Measurements from ENCODE around the gene HBG1.
A peak's percentile ranks its signal among the peaks of the same experiment; 100 is the strongest.

Gene HBG1

DNA sequence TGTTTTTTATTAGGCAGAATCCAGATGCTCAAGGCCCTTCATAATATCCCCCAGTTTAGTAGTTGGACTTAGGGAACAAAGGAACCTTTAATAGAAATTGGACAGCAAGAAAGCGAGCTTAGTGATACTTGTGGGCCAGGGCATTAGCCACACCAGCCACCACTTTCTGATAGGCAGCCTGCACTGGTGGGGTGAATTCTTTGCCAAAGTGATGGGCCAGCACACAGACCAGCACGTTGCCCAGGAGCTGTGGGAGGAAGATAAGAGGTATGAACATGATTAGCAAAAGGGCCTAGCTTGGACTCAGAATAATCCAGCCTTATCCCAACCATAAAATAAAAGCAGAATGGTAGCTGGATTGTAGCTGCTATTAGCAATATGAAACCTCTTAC, 24.2 kb downstream of the HBG1 start:
- no peak for DNase-seq (ENCODE audit: low spot score)

DNA sequence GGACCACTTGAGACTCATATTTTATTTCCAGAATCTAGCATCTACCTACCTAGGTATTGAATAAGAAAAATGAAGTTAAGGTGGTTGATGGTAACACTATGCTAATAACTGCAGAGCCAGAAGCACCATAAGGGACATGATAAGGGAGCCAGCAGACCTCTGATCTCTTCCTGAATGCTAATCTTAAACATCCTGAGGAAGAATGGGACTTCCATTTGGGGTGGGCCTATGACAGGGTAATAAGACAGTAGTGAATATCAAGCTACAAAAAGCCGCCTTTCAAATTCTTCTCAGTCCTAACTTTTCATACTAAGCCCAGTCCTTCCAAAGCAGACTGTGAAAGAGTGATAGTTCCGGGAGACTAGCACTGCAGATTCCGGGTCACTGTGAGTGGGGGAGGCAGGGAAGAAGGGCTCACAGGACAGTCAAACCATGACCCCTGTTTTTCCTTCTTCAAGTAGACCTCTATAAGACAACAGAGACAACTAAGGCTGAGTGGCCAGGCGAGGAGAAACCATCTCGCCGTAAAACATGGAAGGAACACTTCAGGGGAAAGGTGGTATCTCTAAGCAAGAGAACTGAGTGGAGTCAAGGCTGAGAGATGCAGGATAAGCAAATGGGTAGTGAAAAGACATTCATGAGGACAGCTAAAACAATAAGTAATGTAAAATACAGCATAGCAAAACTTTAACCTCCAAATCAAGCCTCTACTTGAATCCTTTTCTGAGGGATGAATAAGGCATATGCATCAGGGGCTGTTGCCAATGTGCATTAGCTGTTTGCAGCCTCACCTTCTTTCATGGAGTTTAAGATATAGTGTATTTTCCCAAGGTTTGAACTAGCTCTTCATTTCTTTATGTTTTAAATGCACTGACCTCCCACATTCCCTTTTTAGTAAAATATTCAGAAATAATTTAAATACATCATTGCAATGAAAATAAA, 24.8 kb downstream of the HBG1 start:
- DNase-seq (ENCODE audit: low spot score): no peak

DNA sequence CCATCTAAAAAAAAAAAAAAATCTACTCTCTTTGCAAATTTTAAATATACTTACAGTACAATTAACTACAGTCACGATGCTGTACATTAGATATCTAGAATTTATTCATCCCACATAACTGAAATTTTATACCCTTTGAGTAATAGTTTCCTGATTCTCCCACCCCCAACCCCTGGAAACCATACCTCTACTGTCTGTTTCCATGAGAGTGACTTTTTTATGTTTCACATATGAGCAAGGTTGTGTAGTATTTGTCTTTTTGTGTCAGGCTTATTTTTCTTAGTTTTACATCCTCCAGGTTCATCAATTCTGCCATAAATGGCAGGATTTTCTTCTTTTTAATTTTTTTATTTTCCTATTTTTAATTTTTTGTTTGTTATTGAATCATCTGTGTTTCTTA, 26.0 kb downstream of the HBG1 start:
- DNase-seq (ENCODE audit: low spot score): no peak

DNA sequence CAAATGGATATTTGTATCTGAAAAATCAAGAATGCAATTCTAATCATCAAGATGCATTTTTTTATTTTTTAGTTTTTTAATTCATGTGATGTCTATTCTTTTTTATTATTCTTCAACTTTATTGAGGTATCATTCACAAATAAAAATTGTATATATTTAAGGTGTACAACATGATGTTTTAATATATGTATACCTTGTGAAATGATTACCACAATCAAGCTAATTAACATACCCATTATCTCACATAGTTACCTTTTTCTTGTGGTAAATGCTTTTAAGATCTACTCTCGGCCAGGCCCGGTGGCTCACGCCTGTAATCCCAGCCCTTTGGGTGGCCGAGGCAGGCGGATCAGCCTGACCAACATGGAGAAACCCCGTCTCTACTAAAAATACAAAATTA, 26.5 kb downstream of the HBG1 start:
- no peak for DNase-seq (ENCODE audit: low spot score)

DNA sequence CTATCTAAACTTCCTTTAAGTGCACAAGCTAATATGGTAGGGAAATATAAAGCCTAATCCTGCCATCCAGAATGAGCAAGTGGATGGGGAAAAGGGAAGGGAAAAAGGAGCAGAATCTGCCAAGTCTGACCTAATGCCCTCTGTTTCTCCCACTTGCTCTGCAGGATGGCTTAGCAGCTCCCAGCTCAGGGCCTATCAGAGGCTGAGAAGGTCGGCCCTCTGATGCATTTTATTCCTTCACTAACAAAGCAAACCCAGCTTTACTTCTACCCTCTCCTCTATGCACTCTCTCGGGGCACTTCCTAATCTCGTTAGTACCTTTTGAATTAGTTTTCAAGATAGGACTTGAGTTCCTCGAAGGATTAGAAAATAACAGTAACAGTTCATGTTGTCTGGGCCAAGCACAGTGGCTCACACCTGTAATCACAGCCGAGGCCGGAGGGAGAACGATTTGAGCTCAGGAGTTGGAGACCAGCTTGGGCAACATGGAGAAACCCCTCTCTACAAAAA, 39.2 kb downstream of the HBG1 start:
- DNase-seq (ENCODE audit: low spot score): no peak

DNA sequence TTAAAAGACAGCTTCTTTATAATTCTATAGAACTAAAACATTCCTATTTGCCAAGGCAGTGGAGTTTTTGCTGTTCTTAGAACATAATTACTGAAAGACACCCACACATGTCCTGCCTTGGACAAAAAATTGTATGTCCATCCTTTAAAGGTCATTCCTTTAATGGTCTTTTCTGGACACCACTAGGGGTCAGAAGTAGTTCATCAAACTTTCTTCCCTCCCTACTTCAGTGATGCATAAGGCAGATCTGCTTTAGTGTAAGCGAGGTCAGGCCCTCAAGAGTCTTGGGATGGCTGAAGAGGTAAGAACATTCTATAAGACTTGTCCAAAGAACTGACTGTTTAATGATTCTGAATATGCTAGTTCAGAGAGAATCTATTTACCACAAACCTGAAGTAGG, 44.9 kb downstream of the HBG1 start:
- DNase-seq (ENCODE audit: low spot score): peak; percentile 83

DNA sequence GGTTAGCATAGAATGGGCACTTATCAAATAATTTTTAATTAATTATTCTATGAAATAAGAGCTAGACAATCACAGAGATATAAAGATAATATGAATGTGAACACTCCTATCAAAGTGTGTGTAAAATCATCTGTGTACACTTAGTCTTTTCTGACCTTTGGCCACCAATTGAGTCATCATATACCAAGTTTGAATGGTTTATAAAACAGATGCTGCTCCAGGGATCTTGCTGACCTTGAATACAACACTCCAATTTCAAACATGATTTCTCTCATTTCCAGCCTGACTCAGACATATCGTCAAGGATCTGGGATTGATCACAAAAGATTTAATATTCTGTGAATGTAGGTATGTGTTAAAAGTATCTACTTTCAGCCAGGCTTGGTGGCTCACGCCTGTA, 46.3 kb downstream of the HBG1 start:
- DNase-seq (ENCODE audit: low spot score): no peak

DNA sequence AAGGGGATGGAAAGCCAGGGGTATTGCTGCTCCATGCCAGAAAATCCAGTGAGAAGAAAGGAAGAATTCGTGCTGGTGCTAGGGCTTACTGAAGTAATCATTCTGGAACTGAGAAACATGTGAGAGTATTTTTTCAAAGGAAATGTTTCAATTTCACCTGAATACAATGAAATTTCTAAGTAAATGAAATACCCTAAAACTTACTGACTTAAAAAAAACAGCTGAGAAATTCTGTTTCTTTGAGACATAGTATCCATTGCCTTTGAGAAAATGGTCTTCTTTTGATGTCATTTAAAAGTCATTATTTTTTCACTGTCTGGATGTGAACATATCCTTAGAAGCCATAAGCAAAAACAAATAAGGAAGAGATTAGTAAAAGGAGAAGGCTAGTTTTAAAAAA, 49.1 kb downstream of the HBG1 start, which contains the start of gene OR51V1:
Gene OR51V1 (minus strand): TSS at position 101 of the 400 bp plus-strand sequence. CDS start 0 bp downstream, at position 101.
- no peak for DNase-seq (ENCODE audit: low spot score)

- no peak for DNase-seq (ENCODE audit: low spot score)
Observed at GRCh38 chr11:5198285-5198684, 51.4 kb downstream of the HBG1 start.

All from RKO (cell line).